Measurements from ENCODE around the gene LRRC14B. TPM values are rescaled to one million over a fixed set of nuclear protein-coding genes. Genes with fewer than 3 reads are reported as not detected.

Gene LRRC14B
- total RNA-seq, 2 experiments from 2014 or later = 4.9 to 9.2 TPM

GRCh38 chr5:187617-188451, 3.5 kb upstream of the LRRC14B start:
- no peaks in the 10 kb centered on the region for H4K20me1 ChIP-seq (ENCODE audit: insufficient read depth, low read length)
- intact Hi-C loops (cut with micrococcal nuclease; ENCODE audit: unreplicated experiment) = loop anchor here (1.0 kb wide), 2 partner anchors 30 to 83 kb away; partner anchors contain the start of genes CCDC127, PDCD6 and SDHA
- H3K4me2 ChIP-seq (ENCODE audit: low read length) = peak overlapping the region; percentile 73
- CTCF ChIA-PET (ENCODE audit: unreplicated experiment) = interaction anchor here (0.6 to 1.3 kb wide), 5 partner anchors 14 to 284 kb away, joined by 3 to 10 read pairs (median 3); partner anchors contain the start of gene PDCD6
- no TSS peak for BruUV-seq (replicated peaks)
- no peak for DNase-seq (ENCODE audit: low spot score)
- POLR2A ChIA-PET = interaction anchor here (0.9 to 1.3 kb wide), 6 partner anchors 13 to 83 kb away, joined by 3 to 8 read pairs (median 4); partner anchors contain the start of genes CCDC127, PDCD6 and SDHA
- TF ChIP-seq CTCF (conservative IDR thresholded peaks at IDR 0.05; ENCODE audit: low read length) = no peak
- TF ChIP-seq EZH2phosphoT487 (IDR thresholded peaks at IDR 0.05; ENCODE audit: borderline replicate concordance, low read depth, low read length) = no peak
- H3K27ac ChIP-seq (ENCODE audit: low read depth, low read length, poor library complexity, severe bottlenecking) = no peak overlapping the region
- H3K4me3 ChIP-seq (ENCODE audit: low read depth, low read length, poor library complexity, severe bottlenecking) = no peak overlapping the region
- H3K9me2 ChIP-seq (ENCODE audit: insufficient read depth, low read length) = no peaks in the 10 kb centered on the region
- no peaks in the 10 kb centered on the region for H3K9me3 ChIP-seq (ENCODE audit: low read length)
- H3K4me1 ChIP-seq (ENCODE audit: insufficient read depth, low read length, poor library complexity, severe bottlenecking) = peaks cover 49% of the 10 kb centered on the region
- peak overlapping the region; percentile 13; the same call in 1 of the 2 replicates for H2AFZ ChIP-seq (ENCODE audit: low read length)
- no peaks in the 10 kb centered on the region for H3K36me3 ChIP-seq (ENCODE audit: insufficient read depth, low read length)
- no peaks in the 10 kb centered on the region; the same call in 1 of the 2 replicates for H3K79me2 ChIP-seq (ENCODE audit: insufficient read depth, low read depth, low read length)

- BruUV-seq (replicated peaks) = no TSS peak
- Histone ChIP-seq H3K9me2 (ENCODE audit: insufficient read depth, low read length) (no peaks in the 10 kb centered on the region), H3K4me3 (ENCODE audit: low read depth, low read length, poor library complexity, severe bottlenecking) (peak overlapping the region; percentile 43), H4K20me1 (ENCODE audit: insufficient read depth, low read length) (no peaks in the 10 kb centered on the region), H3K79me2 (ENCODE audit: insufficient read depth, low read depth, low read length) (no peaks in the 10 kb centered on the region; the same call in 1 of the 2 replicates), H3K4me2 (ENCODE audit: low read length) (peak overlapping the region; percentile 73), H2AFZ (ENCODE audit: low read length) (peak overlapping the region; percentile 13; the same call in 1 of the 2 replicates), H3K27ac (ENCODE audit: low read depth, low read length, poor library complexity, severe bottlenecking) (peak overlapping the region; percentile 85), H3K36me3 (ENCODE audit: insufficient read depth, low read length) (no peaks in the 10 kb centered on the region), H3K4me1 (ENCODE audit: insufficient read depth, low read length, poor library complexity, severe bottlenecking) (peaks cover 58% of the 10 kb centered on the region), H3K9me3 (ENCODE audit: low read length) (no peaks in the 10 kb centered on the region)
- POLR2A ChIA-PET = interaction anchor here (0.9 to 1.3 kb wide), 5 partner anchors 12 to 82 kb away, joined by 3 to 8 read pairs (median 3); partner anchors contain the start of gene PDCD6
- DNase-seq (ENCODE audit: low spot score) = peak; percentile 95
- TF ChIP-seq CTCF (conservative IDR thresholded peaks at IDR 0.05; ENCODE audit: low read length) (peak; percentile 88), EZH2phosphoT487 (IDR thresholded peaks at IDR 0.05; ENCODE audit: borderline replicate concordance, low read depth, low read length) (no peak)
- CTCF ChIA-PET (ENCODE audit: unreplicated experiment) = interaction anchor here (0.6 to 1.3 kb wide), 5 partner anchors 13 to 283 kb away, joined by 3 to 10 read pairs (median 3); partner anchors contain the start of gene PDCD6
- intact Hi-C loops (cut with micrococcal nuclease; ENCODE audit: unreplicated experiment) = loop anchor here (1.0 kb wide), 2 partner anchors 30 to 83 kb away; partner anchors contain the start of genes CCDC127, PDCD6 and SDHA
Observed at GRCh38 chr5:188488-189481, 2.5 kb upstream of the LRRC14B start.

Measured in OCI-LY7 (cell line).